Uterus (tissue), 4 donors: ENCODE data around the gene PAX2. TPM values are rescaled to one million over a fixed set of nuclear protein-coding genes. Genes with fewer than 3 reads are reported as not detected.

Source experiments
- DNase-seq, 2 donors: peaks; one replicate each; pipeline ENCODE4 v3.0.0-alpha.2; 2019 to 2020
- H3K27ac ChIP-seq, 2 donors: fragments of 200-600 bp; sonication (generic); 1 replicate in 1 of 2; 2 replicates in 1 of 2; pipeline ENCODE4 v1.5.1; 2016 to 2018
- H3K27me3 ChIP-seq, 2 donors: fragments of 200-600 bp; sonication (generic); one replicate each; pipeline ENCODE4 v1.5.1; 2018 to 2019; ENCODE audit warnings: control low read depth in 1 of 2
- H3K36me3 ChIP-seq, 2 donors: fragments of 200-600 bp; sonication (generic); one replicate each; pipeline ENCODE4 v1.5.1; 2019; ENCODE audit warnings: control low read depth in 1 of 2
- H3K4me1 ChIP-seq, 2 donors: fragments of 200-600 bp; sonication (generic); one replicate each; pipeline ENCODE4 v1.5.1; 2018 to 2019; ENCODE audit warnings: control low read depth in 1 of 2
- H3K4me3 ChIP-seq, 2 donors: fragments of 200-600 bp; sonication (generic); 1 replicate in 1 of 2; 2 replicates in 1 of 2; pipeline ENCODE4 v1.5.1; 2018 to 2019; ENCODE audit warnings: mild to moderate bottlenecking in 1 of 2
- H3K9me3 ChIP-seq, 2 donors: fragments of 200-600 bp; sonication (generic); one replicate each; pipeline ENCODE4 v1.5.1; 2019; ENCODE audit warnings: control low read depth in 1 of 2
- POLR2A ChIP-seq, 2 donors: fragments of 450-650 bp; IDR thresholded peaks; one replicate each; pipeline ENCODE4 v1.6.1; 2016; ENCODE audit warnings: antibody characterized with exemption in 2 of 2, mild to moderate bottlenecking in 1 of 2, moderate library complexity in 1 of 2
- intact Hi-C: fragments of 100-400 bp; cut with DNase I; formaldehyde crosslinking; loops from one replicate; pipeline ENCODE4 v1.15.1; 2023; ENCODE audit warnings: low total_unique reads
- total RNA-seq, 4 donors: library from RNA; depleted of rRNA in 3 of 4; stranded (reverse); fragments of >200 nt in 3 of 4; gene quantifications; one replicate each; pipeline versions ENCODE4 v1.1.0 to v1.2.4, GENCODE V29; 2014 to 2023
- TF ChIP-seq, protein P1 (sequence below), 4 experiments: fragments of 200-600 bp in 2 of 4; fragments of 450-650 bp in 2 of 4; sonication (generic) in 2 of 4; IDR thresholded peaks; one replicate each; pipeline ENCODE4 v1.5.1; 2016 to 2019; ENCODE audit warnings: antibody characterized with exemption in 4 of 4, mild to moderate bottlenecking in 2 of 4, moderate library complexity in 1 of 4
- donor health status: DM: yes; HTN: yes; CAD: no.

Gene PAX2
- total RNA-seq, 4 donors from 2014 or later: 0.64 to 39.7 (median 21.3) TPM; not detected in 1

DNA sequence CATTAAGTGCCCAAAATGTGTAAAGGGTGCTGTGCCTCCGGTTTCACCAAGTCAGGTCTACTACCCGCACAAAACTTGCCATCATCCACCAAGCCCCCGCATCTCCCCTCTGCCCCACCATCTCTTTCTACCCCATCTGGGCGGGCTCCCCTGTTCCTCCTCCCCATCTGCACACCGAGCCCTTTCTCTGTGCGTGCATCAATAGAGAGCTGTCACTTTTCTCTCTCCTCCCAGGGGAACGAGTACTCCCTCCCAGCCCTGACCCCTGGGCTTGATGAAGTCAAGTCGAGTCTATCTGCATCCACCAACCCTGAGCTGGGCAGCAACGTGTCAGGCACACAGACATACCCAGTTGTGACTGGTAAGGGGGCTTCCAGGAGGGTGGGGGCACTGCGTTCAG is 63.5 kb downstream of the PAX2 start:
- Histone ChIP-seq H3K4me3 (no peak overlapping the region), H3K4me1 (no peaks in the 10 kb centered on the region), H3K27ac (no peak overlapping the region), H3K36me3 (no peaks in the 10 kb centered on the region), H3K9me3 (no peaks in the 10 kb centered on the region), H3K27me3 (no peaks in the 10 kb centered on the region)
- intact Hi-C loops: no loop called here
- DNase-seq: no peak
- TF ChIP-seq POLR2A (IDR thresholded peaks at IDR 0.05): no peak
- TF ChIP-seq, protein P1, sequence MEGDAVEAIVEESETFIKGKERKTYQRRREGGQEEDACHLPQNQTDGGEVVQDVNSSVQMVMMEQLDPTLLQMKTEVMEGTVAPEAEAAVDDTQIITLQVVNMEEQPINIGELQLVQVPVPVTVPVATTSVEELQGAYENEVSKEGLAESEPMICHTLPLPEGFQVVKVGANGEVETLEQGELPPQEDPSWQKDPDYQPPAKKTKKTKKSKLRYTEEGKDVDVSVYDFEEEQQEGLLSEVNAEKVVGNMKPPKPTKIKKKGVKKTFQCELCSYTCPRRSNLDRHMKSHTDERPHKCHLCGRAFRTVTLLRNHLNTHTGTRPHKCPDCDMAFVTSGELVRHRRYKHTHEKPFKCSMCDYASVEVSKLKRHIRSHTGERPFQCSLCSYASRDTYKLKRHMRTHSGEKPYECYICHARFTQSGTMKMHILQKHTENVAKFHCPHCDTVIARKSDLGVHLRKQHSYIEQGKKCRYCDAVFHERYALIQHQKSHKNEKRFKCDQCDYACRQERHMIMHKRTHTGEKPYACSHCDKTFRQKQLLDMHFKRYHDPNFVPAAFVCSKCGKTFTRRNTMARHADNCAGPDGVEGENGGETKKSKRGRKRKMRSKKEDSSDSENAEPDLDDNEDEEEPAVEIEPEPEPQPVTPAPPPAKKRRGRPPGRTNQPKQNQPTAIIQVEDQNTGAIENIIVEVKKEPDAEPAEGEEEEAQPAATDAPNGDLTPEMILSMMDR (IDR thresholded peaks at IDR 0.05): no peak

DNA sequence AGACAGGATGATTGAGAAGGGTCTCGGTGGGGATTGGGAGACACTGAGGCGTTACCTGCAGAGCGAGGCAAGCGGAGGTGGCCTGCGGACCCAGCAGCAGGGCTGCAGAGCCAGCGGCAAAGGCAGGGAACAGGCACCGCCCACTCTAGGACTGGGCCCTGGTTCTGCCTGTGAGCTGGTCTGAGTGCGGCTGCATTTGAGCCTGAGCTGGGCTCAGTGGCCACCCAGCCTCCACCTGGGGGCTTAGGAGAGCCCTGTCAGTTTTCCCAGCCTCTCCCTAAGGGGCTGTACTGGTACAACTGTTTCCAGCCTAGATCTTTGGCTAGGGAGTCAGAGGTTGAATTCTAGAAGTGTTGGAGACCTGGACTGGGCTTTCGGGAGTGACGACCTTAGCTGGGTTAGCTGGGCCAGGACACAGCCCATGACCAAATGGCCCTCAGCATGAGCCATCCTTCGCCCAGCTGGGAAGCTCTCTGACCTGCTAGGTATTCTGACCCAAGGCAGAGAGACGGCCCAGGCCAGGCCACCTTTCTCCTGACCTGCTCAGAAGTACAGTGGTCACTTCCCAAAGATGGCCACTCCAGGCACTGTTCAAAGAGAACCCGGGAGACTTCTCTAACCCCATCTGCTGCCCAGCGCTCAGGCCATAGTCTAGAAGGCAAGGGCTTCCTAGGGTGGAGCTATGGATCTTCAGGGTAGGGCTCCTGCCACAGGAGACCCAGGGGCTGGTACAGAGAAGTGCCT is 64.9 kb downstream of the PAX2 start:
- no peak overlapping the region for H3K27ac ChIP-seq
- H3K4me1 ChIP-seq: no peaks in the 10 kb centered on the region
- H3K4me3 ChIP-seq: no peak overlapping the region
- no peaks in the 10 kb centered on the region for H3K27me3 ChIP-seq
- TF ChIP-seq, protein P1 (IDR thresholded peaks at IDR 0.05): no peak
- H3K9me3 ChIP-seq: no peaks in the 10 kb centered on the region
- intact Hi-C loops: no loop called here
- DNase-seq: no peak
- no peaks in the 10 kb centered on the region for H3K36me3 ChIP-seq

DNA sequence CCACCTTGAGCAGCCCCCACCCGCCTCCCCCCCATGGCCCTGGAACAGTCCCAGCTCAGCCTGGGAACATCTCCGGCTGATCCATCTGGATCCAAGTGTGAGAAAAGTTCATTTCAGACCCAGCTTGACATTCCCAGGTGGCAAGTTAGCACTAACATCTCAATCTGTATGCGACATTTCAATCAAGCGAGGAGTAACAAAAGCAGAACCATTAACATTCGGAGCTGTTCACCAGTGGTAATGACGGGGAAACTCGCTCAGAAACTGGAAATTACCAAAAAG is 65.4 kb downstream of the PAX2 start:
- TF ChIP-seq, protein P1 (IDR thresholded peaks at IDR 0.05): no peak
- no peak for TF ChIP-seq POLR2A (IDR thresholded peaks at IDR 0.05)
- H3K27ac ChIP-seq: no peak overlapping the region
- no peaks in the 10 kb centered on the region for H3K9me3 ChIP-seq
- no peaks in the 10 kb centered on the region for H3K4me1 ChIP-seq
- no peak for DNase-seq
- no peaks in the 10 kb centered on the region for H3K27me3 ChIP-seq
- H3K4me3 ChIP-seq: no peak overlapping the region
- intact Hi-C loops: no loop called here
- H3K36me3 ChIP-seq: no peaks in the 10 kb centered on the region

DNA sequence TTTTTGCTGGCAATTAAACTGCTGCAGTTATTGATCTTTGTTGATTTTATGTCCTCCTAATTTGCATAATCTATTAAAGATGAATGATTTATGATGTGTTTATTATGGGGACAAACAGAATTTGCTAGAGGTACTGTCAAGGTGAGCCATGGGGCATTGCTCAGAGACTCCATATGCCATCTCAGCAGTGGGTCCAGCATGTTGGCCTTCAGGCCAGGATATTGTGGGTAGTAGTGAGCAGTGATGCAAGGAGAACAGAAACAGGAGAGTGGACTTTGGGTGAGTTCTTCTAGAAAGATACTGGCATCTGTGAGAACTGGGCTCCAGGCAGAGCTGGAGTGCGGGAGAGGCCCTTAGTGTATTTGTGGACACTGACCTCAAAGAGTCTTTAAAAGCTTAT is 65.9 kb downstream of the PAX2 start:
- Histone ChIP-seq H3K27ac (no peak overlapping the region), H3K27me3 (no peaks in the 10 kb centered on the region), H3K4me1 (no peaks in the 10 kb centered on the region), H3K4me3 (no peak overlapping the region), H3K36me3 (no peaks in the 10 kb centered on the region), H3K9me3 (no peaks in the 10 kb centered on the region)
- TF ChIP-seq POLR2A (IDR thresholded peaks at IDR 0.05): no peak
- TF ChIP-seq, protein P1 (IDR thresholded peaks at IDR 0.05): no peak
- intact Hi-C loops: no loop called here
- no peak for DNase-seq

DNA sequence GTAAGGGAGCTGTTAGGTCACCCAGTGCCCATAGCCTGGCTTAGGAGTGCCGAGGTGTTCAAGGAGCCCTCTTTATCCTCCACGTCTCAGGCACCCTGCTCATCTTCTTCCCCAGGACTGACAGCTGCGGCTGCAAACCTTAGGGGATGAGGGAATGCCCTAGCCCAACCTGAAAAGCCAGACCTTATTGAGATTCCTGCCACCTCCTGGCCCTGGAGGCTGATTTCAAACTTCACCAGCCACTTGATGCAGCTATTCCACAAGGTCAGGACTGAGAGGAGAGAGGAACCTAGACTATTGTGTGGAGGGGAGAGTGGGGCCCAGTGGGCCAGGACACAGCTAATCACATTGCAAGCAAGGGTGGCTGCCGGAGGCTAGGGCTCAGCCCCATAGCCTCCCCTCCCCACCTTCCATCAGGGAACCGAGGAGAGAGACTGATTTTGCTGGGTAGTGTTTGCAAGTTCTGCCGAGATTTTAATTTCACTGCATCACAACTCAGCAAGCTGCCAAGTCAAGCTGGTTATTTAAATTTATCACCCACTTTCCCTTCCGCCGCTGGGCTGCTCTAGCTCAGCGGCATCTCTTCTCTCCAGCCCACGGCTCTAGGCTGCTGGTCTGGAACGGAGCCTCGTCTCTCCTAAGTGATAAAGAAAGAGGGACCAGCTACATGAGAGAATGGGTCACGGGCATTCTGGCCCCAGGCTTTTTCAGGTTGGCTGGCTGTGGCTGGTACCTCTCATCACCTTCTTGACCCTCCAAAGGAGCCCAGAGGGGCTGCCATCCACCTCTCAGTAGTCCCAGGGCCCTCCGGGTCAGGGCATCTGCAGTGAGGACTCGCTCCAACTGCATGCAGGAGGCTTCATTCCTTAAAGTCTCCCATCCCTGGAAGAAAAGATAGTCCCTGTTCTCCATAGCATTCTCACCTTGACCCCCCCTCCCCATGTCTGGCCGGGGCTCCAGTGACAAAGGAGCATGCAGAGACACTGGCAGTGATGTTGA is 66.7 kb downstream of the PAX2 start:
- H3K4me1 ChIP-seq: no peaks in the 10 kb centered on the region
- intact Hi-C loops: no loop called here
- no peaks in the 10 kb centered on the region for H3K27me3 ChIP-seq
- H3K27ac ChIP-seq: no peak overlapping the region
- H3K36me3 ChIP-seq: no peaks in the 10 kb centered on the region
- no peak for TF ChIP-seq POLR2A (IDR thresholded peaks at IDR 0.05)
- TF ChIP-seq, protein P1 (IDR thresholded peaks at IDR 0.05): no peak
- H3K9me3 ChIP-seq: no peaks in the 10 kb centered on the region
- no peak overlapping the region for H3K4me3 ChIP-seq
- DNase-seq: no peak
